ENCODE data around the gene RHEX.
"Not testable (repeated sequence)": the region's sequence is repeated elsewhere in the genome, so short reads cannot be mapped to it uniquely, and the experiment has no call there.

RHEX gene

GRCh38 chr1:206030714-206031113, 22.3 kb upstream of the RHEX start:
- peak; percentile 87 for DNase-seq

GRCh38 chr1:206032380-206033140, 20.4 kb upstream of the RHEX start:
- DNase-seq, result no peak

GRCh38 chr1:206035027-206035426, 17.9 kb upstream of the RHEX start:
- DNase-seq, result peak; percentile 53

GRCh38 chr1:206036663-206037455, 16.1 kb upstream of the RHEX start:
- no peak for DNase-seq

- no peak for DNase-seq
Observed at GRCh38 chr1:206037581-206037980, 15.4 kb upstream of the RHEX start.

GRCh38 chr1:206039046-206039973, 13.7 kb upstream of the RHEX start:
- DNase-seq, result no peak

- DNase-seq, result no peak
Observed at GRCh38 chr1:206040328-206040727, 12.6 kb upstream of the RHEX start.

GRCh38 chr1:206041640-206042039, 11.3 kb upstream of the RHEX start:
- no peak for DNase-seq

GRCh38 chr1:206047271-206047670, 5.7 kb upstream of the RHEX start:
- no peak for DNase-seq

- peak; percentile 71 for DNase-seq
Observed at GRCh38 chr1:206048582-206048981, 4.4 kb upstream of the RHEX start.

GRCh38 chr1:206049293-206049692, 3.7 kb upstream of the RHEX start:
- no peak for DNase-seq

GRCh38 chr1:206049919-206050600, 2.9 kb upstream of the RHEX start:
- DNase-seq, result no peak

- DNase-seq, result peak; percentile 92
Observed at GRCh38 chr1:206050655-206051235, 2.2 kb upstream of the RHEX start.

- not testable (repeated sequence) for DNase-seq
Observed at GRCh38 chr1:206052231-206052865, 625 bp upstream of the RHEX start.

GRCh38 chr1:206053616-206054015, 643 bp downstream of the RHEX start:
- not testable (repeated sequence) for DNase-seq

- not testable (repeated sequence) for DNase-seq
Observed at GRCh38 chr1:206055069-206055625, 2.2 kb downstream of the RHEX start.

- not testable (repeated sequence) for DNase-seq
Observed at GRCh38 chr1:206055639-206056323, 2.8 kb downstream of the RHEX start.

GRCh38 chr1:206058289-206058926, 5.4 kb downstream of the RHEX start:
- DNase-seq, result not testable (repeated sequence)

GRCh38 chr1:206058927-206059292, 5.9 kb downstream of the RHEX start:
- DNase-seq, result no peak

- peak; percentile 7 for DNase-seq
Observed at GRCh38 chr1:206059355-206059915, 6.5 kb downstream of the RHEX start.

Data from GF-D8 (cell line).